Fibroblast of lung (primary cell): ENCODE results near the gene POFUT2.

Experiments used
- EZH2 ChIP-seq: IDR thresholded peaks from 2 replicates; pipeline ENCODE4 v1.5.1; 2012; ENCODE audit warnings: low read length, control low read depth, mild to moderate bottlenecking; ENCODE audit errors: missing control alignments
- TF ChIP-seq, protein P1 (sequence below), 2 donors: IDR thresholded peaks in 1 of 2; conservative IDR thresholded peaks in 1 of 2; 1 replicate in 1 of 2; 2 replicates in 1 of 2; pipeline ENCODE4 v1.5.1; 2011 to 2012; ENCODE audit warnings: low read length in 2 of 2, control low read depth in 1 of 2, inconsistent platforms in 1 of 2, low read depth in 1 of 2, mild to moderate bottlenecking in 1 of 2

DNA sequence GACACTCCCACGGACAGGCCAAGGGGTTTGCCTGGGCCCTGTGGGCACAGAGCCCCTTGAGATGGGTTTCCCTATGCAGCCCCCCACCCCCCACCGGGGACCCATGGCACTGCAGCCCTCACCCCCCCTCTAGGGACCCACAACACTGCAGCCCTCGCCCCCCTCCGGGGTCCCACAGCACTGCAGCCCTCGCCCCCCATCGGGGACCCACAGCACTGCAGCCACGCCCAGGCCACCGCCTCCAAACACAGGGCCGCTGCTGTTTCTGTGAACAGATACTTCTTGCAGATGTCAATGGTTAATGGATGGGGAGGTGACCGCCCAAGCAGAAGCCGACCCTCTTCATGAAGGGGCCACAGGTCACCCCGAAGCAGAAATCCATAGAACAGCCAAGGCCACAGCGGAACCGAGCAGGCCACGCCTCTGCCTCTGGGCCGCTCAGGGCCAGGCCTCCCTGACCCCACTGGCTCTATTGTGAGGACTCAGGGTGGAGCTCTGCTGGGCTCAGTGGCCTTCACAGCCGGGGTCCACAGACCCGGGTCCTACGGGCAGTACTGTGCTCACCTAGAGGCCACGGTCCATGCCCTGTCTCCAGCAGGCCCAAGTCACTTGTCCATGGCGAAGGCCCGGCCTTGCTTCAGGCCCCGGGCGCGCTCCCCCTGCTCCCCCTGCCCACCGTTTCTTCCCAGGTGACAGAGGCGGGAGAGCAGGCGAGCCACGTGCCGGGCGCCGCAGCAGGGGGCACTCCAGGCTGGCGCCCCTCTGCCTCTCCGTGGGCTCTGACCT is 4.1 kb upstream of the POFUT2 start:
- TF ChIP-seq, protein P1, sequence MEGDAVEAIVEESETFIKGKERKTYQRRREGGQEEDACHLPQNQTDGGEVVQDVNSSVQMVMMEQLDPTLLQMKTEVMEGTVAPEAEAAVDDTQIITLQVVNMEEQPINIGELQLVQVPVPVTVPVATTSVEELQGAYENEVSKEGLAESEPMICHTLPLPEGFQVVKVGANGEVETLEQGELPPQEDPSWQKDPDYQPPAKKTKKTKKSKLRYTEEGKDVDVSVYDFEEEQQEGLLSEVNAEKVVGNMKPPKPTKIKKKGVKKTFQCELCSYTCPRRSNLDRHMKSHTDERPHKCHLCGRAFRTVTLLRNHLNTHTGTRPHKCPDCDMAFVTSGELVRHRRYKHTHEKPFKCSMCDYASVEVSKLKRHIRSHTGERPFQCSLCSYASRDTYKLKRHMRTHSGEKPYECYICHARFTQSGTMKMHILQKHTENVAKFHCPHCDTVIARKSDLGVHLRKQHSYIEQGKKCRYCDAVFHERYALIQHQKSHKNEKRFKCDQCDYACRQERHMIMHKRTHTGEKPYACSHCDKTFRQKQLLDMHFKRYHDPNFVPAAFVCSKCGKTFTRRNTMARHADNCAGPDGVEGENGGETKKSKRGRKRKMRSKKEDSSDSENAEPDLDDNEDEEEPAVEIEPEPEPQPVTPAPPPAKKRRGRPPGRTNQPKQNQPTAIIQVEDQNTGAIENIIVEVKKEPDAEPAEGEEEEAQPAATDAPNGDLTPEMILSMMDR (conservative IDR thresholded peaks at IDR 0.05 in 1 of 2, IDR thresholded peaks at IDR 0.05 in 1 of 2; ENCODE audit: low read depth in 1 of 2, low read length in 2 of 2) = no peak
- TF ChIP-seq EZH2 = no peak
